K562 (cell line): ENCODE measurements around the gene MTOR. TPM values are rescaled to one million over a fixed set of nuclear protein-coding genes. Genes with fewer than 3 reads are reported as not detected.

Experiments
- ATAC-seq: fragments of 200-7000 bp; cut with Tn5 transposase; 3 replicates; pipeline ENCODE4 v1.9.1; 2020; ENCODE audit warnings: moderate library complexity
- BruUV-seq: library from RNA; stranded (reverse); fragments of 400-500 nt; replicated peaks from 2 replicates; lab custom pipeline; 2021; lab: Mats Ljungman, UMichigan
- CTCF ChIA-PET: fragments of 300-600 bp; formaldehyde crosslinking; extraction: SDS; loops from one replicate; lab custom pipeline; 2021; ENCODE audit warnings: low intra/inter-chr PET ratio; lab: Yijun Ruan, JAX
- POLR2A ChIA-PET: fragments of 300-600, 350-650 bp; sonication (Branson Sonifier 250); formaldehyde crosslinking; extraction: SDS; loops from one replicate; lab custom pipeline; 2021; ENCODE audit warnings: antibody characterized with exemption, inconsistent platforms; lab: Yijun Ruan, JAX
- DNase-seq, 4 experiments: peaks; one replicate each; pipeline versions ENCODE4 v3.0.0 to v3.0.0-alpha.2; 2011 to 2018; ENCODE audit warnings: low spot score in 3 of 4, mixed read lengths in 3 of 4; ENCODE audit errors: extremely low read depth in 1 of 4
- FAIRE-seq: peaks from 2 replicates; lab custom pipeline; 2011; peaks lifted over from hg19 to GRCh38; lab: Jason Lieb, UNC
- H2AFZ ChIP-seq: 2 replicates; pipeline ENCODE4 v1.6.0; 2011; ENCODE audit warnings: low read depth, low read length, control low read depth, inconsistent platforms
- H3K27ac ChIP-seq: fragments of 200-600 bp; 3 replicates; pipeline ENCODE4 v1.8.0; 2011; ENCODE audit warnings: low read depth, mild to moderate bottlenecking, control low read depth, inconsistent platforms, low read length, moderate library complexity, mixed read lengths; ENCODE audit errors: extremely low read depth
- H3K27me3 ChIP-seq, 2 experiments: fragments of 300-600 bp in 1 of 2; 2 replicates in 1 of 2; 3 replicates in 1 of 2; pipeline versions ENCODE4 v1.6.0 to v1.8.0; 2011; ENCODE audit warnings: inconsistent platforms in 2 of 2, low read length in 2 of 2, mild to moderate bottlenecking in 1 of 2, mixed read lengths in 1 of 2, moderate library complexity in 1 of 2; ENCODE audit not compliant: control insufficient read depth in 2 of 2, insufficient read depth in 2 of 2
- H3K36me3 ChIP-seq: fragments of 300-600 bp; 3 replicates; pipeline ENCODE4 v1.8.0; 2011; ENCODE audit warnings: mild to moderate bottlenecking, low read length, inconsistent platforms; ENCODE audit not compliant: control insufficient read depth, insufficient read depth
- H3K4me1 ChIP-seq, 2 experiments: fragments of 200-600 bp in 1 of 2; replicated peaks in 1 of 2; 2 replicates in 1 of 2; 3 replicates in 1 of 2; pipeline versions ENCODE4 v1.5.1 to v1.8.0; 2011; ENCODE audit warnings: inconsistent platforms in 2 of 2, low read length in 2 of 2, mild to moderate bottlenecking in 1 of 2, mixed read lengths in 1 of 2, moderate library complexity in 1 of 2; ENCODE audit not compliant: control insufficient read depth in 2 of 2, insufficient read depth in 2 of 2
- H3K4me2 ChIP-seq: 2 replicates; pipeline ENCODE4 v1.6.1; 2011; ENCODE audit warnings: low read length, control low read depth, inconsistent platforms, mixed read lengths; ENCODE audit not compliant: insufficient read depth
- H3K4me3 ChIP-seq: fragments of 200-600 bp; sonication (generic), shearing (Covaris generic); 2 replicates; pipeline ENCODE4 v1.5.1; 2016; ENCODE audit warnings: control low read depth, inconsistent platforms
- H3K79me2 ChIP-seq: fragments of 200-600 bp; 3 replicates; pipeline ENCODE4 v1.8.0; 2011; ENCODE audit warnings: low read length, inconsistent platforms; ENCODE audit not compliant: control insufficient read depth, insufficient read depth
- H3K9ac ChIP-seq, 2 experiments: 2 replicates each; pipeline versions ENCODE4 v1.6.0 to v1.6.1; 2011; ENCODE audit warnings: low read depth in 2 of 2, low read length in 2 of 2, control low read depth in 1 of 2, inconsistent platforms in 1 of 2, mild to moderate bottlenecking in 1 of 2, mixed read lengths in 1 of 2; ENCODE audit not compliant: insufficient read depth in 1 of 2
- H3K9me1 ChIP-seq: one replicate; pipeline ENCODE4 v1.6.0; 2011; ENCODE audit warnings: inconsistent platforms, mild to moderate bottlenecking, low read length, moderate library complexity; ENCODE audit not compliant: control insufficient read depth, insufficient read depth
- H3K9me3 ChIP-seq: replicated peaks from 2 replicates; pipeline ENCODE4 v1.5.1; 2011; ENCODE audit warnings: low read depth, low read length, inconsistent platforms; ENCODE audit not compliant: control insufficient read depth, insufficient read depth
- H4K20me1 ChIP-seq: replicated peaks from 2 replicates; pipeline ENCODE4 v1.6.1; 2011; ENCODE audit warnings: low read length, inconsistent platforms, mixed read lengths; ENCODE audit not compliant: control insufficient read depth, insufficient read depth
- AFF4 ChIP-seq: sonication (generic); formaldehyde crosslinking; IDR thresholded peaks from 2 replicates; pipeline ENCODE4 v1.8.0; 2023; ENCODE audit warnings: mild to moderate bottlenecking, missing genetic modification reagents
- ARID1B ChIP-seq: fragments of 450-650 bp; IDR thresholded peaks from 2 replicates; pipeline ENCODE4 v1.6.1; 2016; ENCODE audit warnings: antibody characterized with exemption, mild to moderate bottlenecking, inconsistent platforms
- CBFA2T2 ChIP-seq: fragments of 450-650 bp; conservative IDR thresholded peaks from 2 replicates; pipeline ENCODE4 v1.6.1; 2017; ENCODE audit warnings: mild to moderate bottlenecking
- CBFA2T3 ChIP-seq: fragments of 450-650 bp; IDR thresholded peaks from 2 replicates; pipeline ENCODE4 v1.6.1; 2017
- CTBP1 ChIP-seq: fragments of 450-650 bp; IDR thresholded peaks from 2 replicates; pipeline ENCODE4 v1.6.1; 2016; ENCODE audit warnings: borderline replicate concordance
- DMBX1 ChIP-seq: fragments of 250-450 bp; sonication (Bioruptor Pico); IDR thresholded peaks from 2 replicates; pipeline ENCODE4 v1.8.0; 2022; ENCODE audit warnings: inconsistent platforms, mild to moderate bottlenecking, moderate library complexity, borderline replicate concordance
- ETV5 ChIP-seq: sonication (generic); formaldehyde crosslinking; IDR thresholded peaks from 2 replicates; pipeline ENCODE4 v1.4.0; 2020; ENCODE audit warnings: low read depth, mild to moderate bottlenecking, missing genetic modification reagents
- FOSL1 ChIP-seq: fragments of 200-800 bp; sonication (Bioruptor generic); conservative IDR thresholded peaks from 2 replicates; pipeline ENCODE4 v1.6.1; 2016; ENCODE audit warnings: missing genetic modification characterization, missing compliant biosample characterization
- FOXJ2 ChIP-seq: fragments of 200-800 bp; sonication (Bioruptor generic); IDR thresholded peaks from 2 replicates; pipeline ENCODE4 v1.6.1; 2016; ENCODE audit warnings: missing genetic modification characterization, missing compliant biosample characterization
- JUND ChIP-seq, 2 experiments: IDR thresholded peaks; 2 replicates in 1 of 2; 3 replicates in 1 of 2; pipeline ENCODE4 v1.6.1; 2011; ENCODE audit warnings: borderline replicate concordance in 2 of 2, low read depth in 2 of 2, low read length in 2 of 2, improper control_type of control experiment in 1 of 2, missing biosample characterization in 1 of 2, missing genetic modification characterization in 1 of 2, missing genetic modification reagents in 1 of 2
- KDM1A ChIP-seq, 2 experiments: fragments of 450-650 bp; IDR thresholded peaks; 2 replicates each; pipeline ENCODE4 v1.6.1; 2016; ENCODE audit warnings: mild to moderate bottlenecking in 2 of 2
- MYC ChIP-seq, 2 experiments: fragments of 250-450 bp in 1 of 2; sonication (Bioruptor Pico) in 1 of 2; IDR thresholded peaks; 2 replicates each; pipeline versions ENCODE4 v1.5.1 to v1.6.1; 2012 to 2021; ENCODE audit warnings: low read depth in 2 of 2, borderline replicate concordance in 1 of 2, improper control_type of control experiment in 1 of 2, low read length in 1 of 2, mild to moderate bottlenecking in 1 of 2, moderate library complexity in 1 of 2
- NFE2 ChIP-seq: IDR thresholded peaks from 2 replicates; pipeline ENCODE4 v1.6.1; 2014; ENCODE audit warnings: antibody characterized with exemption, low read depth
- SMARCA4 ChIP-seq: fragments of 450-650 bp; IDR thresholded peaks from 2 replicates; pipeline ENCODE4 v1.6.1; 2016
- SMARCE1 ChIP-seq: fragments of 450-650 bp; IDR thresholded peaks from 2 replicates; pipeline ENCODE4 v1.7.1; 2016; ENCODE audit warnings: mild to moderate bottlenecking
- TCF3 ChIP-seq: sonication (generic); formaldehyde crosslinking; IDR thresholded peaks from 2 replicates; pipeline ENCODE4 v1.4.0; 2020; ENCODE audit warnings: mild to moderate bottlenecking, missing genetic modification reagents
- ZNF184 ChIP-seq: sonication (generic); formaldehyde crosslinking; IDR thresholded peaks from 2 replicates; pipeline ENCODE4 v1.5.0; 2020; ENCODE audit warnings: missing genetic modification reagents
- WGBS: fragments of 100-300 bp; shearing (Covaris generic); methylation state at CpG from one replicate; pipeline ENCODE4 v1.1.6; 2016; ENCODE audit warnings: low coverage, mixed read lengths; ENCODE audit not compliant: insufficient coverage; ENCODE audit errors: missing lambda C conversion rate; 5-methylcytosine and 5-hydroxymethylcytosine counted together
- in situ Hi-C: fragments of 300-500 bp; cut with MboI; formaldehyde crosslinking; loops from 4 replicates; pipeline ENCODE4 v1.15.0; 2018; ENCODE audit warnings: inconsistent platforms, mixed read lengths
- intact Hi-C: fragments of 100-400 bp; cut with micrococcal nuclease; formaldehyde crosslinking; loops from 2 replicates; pipeline ENCODE4 v1.14.2; 2022
- polyA plus RNA-seq, 8 experiments: library from polyadenylated mRNA; depleted of rRNA in 4 of 8; stranded (reverse) in 5 of 8; unstranded in 3 of 8; fragments of >200 nt; fragmentation: Nextera tagmentation in 2 of 8; fragmentation: Illumina TruSeq in 1 of 8; extraction: Ambion mirVana in 2 of 8; extraction: Trizol in 1 of 8; gene quantifications; 2 replicates each; pipeline versions ENCODE4 v1.2.1 to v1.2.3, GENCODE V29; 2011 to 2014; ENCODE audit warnings: inconsistent platforms in 1 of 8, missing spikeins in 1 of 8
- total RNA-seq, 7 experiments: library from RNA; depleted of rRNA in 6 of 7; stranded (reverse); fragments of >200 nt in 6 of 7; fragmentation: Illumina TruSeq in 2 of 7; extraction: Trizol in 2 of 7; gene quantifications; 2 replicates each; pipeline versions ENCODE4 v1.2.1 to v1.2.3, GENCODE V29; 2011 to 2021; ENCODE audit warnings: low replicate concordance in 1 of 7

Gene MTOR
- total and polyA plus RNA-seq, 9 of the 15 experiments (the other 6 are each of a cell fraction or from before 2014, with no cell fraction given): 11.4 to 71.4 (median 52.2) TPM

- ATAC-seq (peak; percentile 47; the same call in 2 of the 3 replicates), FAIRE-seq (no peak), DNase-seq (peak in 2 of 4 experiments; percentile 16 to 36)
- H3K27me3 ChIP-seq: no peaks in the 10 kb centered on the region
- no peak overlapping the region for H3K4me2 ChIP-seq
- H3K4me1 ChIP-seq: peaks cover 0 to 9% of the 10 kb centered on the region in 2 experiments; a peak in 3 of 5 replicates
- H3K36me3 ChIP-seq: peaks cover 87% of the 10 kb centered on the region
- peaks cover 5% of the 10 kb centered on the region; the same call in 1 of the 2 replicates for H4K20me1 ChIP-seq
- H3K27ac ChIP-seq: peak overlapping the region; percentile 17; the same call in 2 of the 3 replicates
- no peaks in the 10 kb centered on the region for H3K9me3 ChIP-seq
- no peak overlapping the region; a peak in 1 of 4 replicates for H3K9ac ChIP-seq
- no peak overlapping the region for H2AFZ ChIP-seq
- H3K9me1 ChIP-seq: no peaks in the 10 kb centered on the region
- no peaks in the 10 kb centered on the region for H3K79me2 ChIP-seq
- POLR2A ChIA-PET: interaction anchor here (1.0 to 2.2 kb wide), 5 partner anchors 13 to 418 kb away, joined by 4 to 7 read pairs (median 5); no protein-coding TSS in a partner anchor
- in situ Hi-C loops: no loop called here
- 50% methylated on average over 10 of the region's 10 CpGs for WGBS
- CTCF ChIA-PET: no interaction called here
- H3K4me3 ChIP-seq: no peak overlapping the region
- intact Hi-C loops: no loop called here
- BruUV-seq: no TSS peak
- TF ChIP-seq DMBX1: no peak
- TF ChIP-seq ETV5 (CRISPR knock-in tag): 0 out of 2 replicates have a peak, but pooled peaks have one; percentile 31
- peak; percentile 60 for TF ChIP-seq ARID1B
- TF ChIP-seq FOXJ2 (tag): no peak
- TF ChIP-seq CTBP1: 0 out of 2 replicates have a peak, but pooled peaks have one; percentile 18
- TF ChIP-seq AFF4: peak; percentile 25; the same call in 1 of the 2 replicates
- peak; percentile 59; the same call in 1 of the 2 replicates for TF ChIP-seq TCF3 (CRISPR knock-in tag)
- no peak for TF ChIP-seq ZNF184
- peak; percentile 10; the same call in 1 of the 2 replicates for TF ChIP-seq NFE2
- 0 out of 2 replicates have a peak, but pooled peaks have one; percentile 16 for TF ChIP-seq SMARCE1
- 0 out of 2 replicates have a peak, but pooled peaks have one; percentile 43 for TF ChIP-seq MYC (IDR thresholded peaks at IDR 0.05; ENCODE audit: low read depth, low read length)
- no peak for TF ChIP-seq MYC (CRISPR knock-in tag; IDR thresholded peaks at IDR 0.05; ENCODE audit: borderline replicate concordance, low read depth)
- no peak for TF ChIP-seq JUND (IDR thresholded peaks at IDR 0.05; ENCODE audit: borderline replicate concordance, low read depth, low read length)
- TF ChIP-seq JUND (tag; IDR thresholded peaks at IDR 0.05; ENCODE audit: borderline replicate concordance, low read depth, low read length): 0 out of 3 replicates have a peak, but pooled peaks have one; percentile 16
- 0 out of 4 replicates have a peak, but pooled peaks of 1 of the 2 experiments have one; percentile 5 for TF ChIP-seq KDM1A (IDR thresholded peaks at IDR 0.05)
- peak; percentile 18; the same call in 1 of the 2 replicates for TF ChIP-seq CBFA2T2
- peak; percentile 51 for TF ChIP-seq FOSL1 (tag)
- peak; percentile 67 for TF ChIP-seq CBFA2T3
- 0 out of 2 replicates have a peak, but pooled peaks have one; percentile 39 for TF ChIP-seq SMARCA4
Measured at GRCh38 chr1:11227106-11228077, 35.0 kb downstream of the MTOR start.
